ENCODE measurements around the gene DENND2D. TPM values are rescaled to one million over a fixed set of nuclear protein-coding genes. Genes with fewer than 3 reads are reported as not detected.
A peak's percentile ranks its signal among the peaks of the same experiment; 100 is the strongest.

DENND2D gene
- total RNA-seq, 1 donor from 2014 or later = 205 TPM

DNA sequence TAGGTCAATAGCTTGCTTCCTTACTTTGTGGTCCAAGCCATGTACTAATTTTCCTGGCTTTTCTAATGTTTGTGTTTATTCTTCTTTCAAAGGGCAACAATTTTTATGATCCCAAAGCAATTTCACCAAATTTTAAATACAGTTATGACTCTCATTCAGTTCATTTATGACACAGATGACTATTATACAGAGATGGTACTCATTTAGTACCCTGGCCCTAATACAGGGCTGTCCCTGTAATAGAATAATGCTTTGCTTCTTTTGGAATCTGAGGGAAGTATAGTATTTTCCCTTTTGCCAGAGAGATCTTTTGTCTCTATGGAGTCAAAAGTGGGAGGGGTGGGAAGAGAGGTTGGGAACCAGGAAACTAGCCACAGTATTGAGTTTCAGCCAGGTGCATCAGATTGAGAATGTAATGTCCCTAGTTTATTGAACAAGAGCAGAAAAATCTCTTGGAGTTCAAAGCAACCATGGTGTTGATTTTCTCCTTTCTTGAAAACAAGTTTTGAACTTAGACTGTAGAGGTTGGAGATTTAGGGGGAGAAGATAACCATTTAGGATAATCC is 20.4 kb downstream of the DENND2D start:
- H3K4me3 Mint-ChIP-seq = no peak overlapping the region

DNA sequence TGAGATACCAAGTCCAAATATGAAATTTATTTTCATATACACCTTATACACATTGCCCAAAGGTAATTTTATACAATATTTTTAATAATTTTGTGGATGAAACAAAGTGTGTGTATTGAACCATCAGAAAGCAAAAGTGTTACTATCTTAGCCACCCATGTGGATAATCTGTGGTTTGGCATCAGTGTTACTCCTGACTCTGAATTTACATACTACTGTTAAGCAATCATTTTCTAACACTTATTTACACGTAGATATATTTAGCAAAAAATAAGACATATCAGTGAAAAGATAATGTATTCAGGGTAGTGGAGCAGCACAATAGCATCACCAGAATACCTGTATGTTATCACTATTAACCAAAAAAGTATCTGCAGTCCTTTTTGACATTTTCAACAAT is 23.8 kb downstream of the DENND2D start:
- Mint-ChIP-seq H3K9me3 (no peaks in the 10 kb centered on the region), H3K27ac (no peak overlapping the region), H3K27me3 (ENCODE audit: insufficient read depth) (no peaks in the 10 kb centered on the region), H3K4me1 (ENCODE audit: low read depth) (peaks cover 11% of the 10 kb centered on the region), H3K4me3 (no peak overlapping the region), H3K36me3 (ENCODE audit: low read depth) (peaks cover 46% of the 10 kb centered on the region)
- DNase-seq (ENCODE audit: low spot score) = no peak
- intact Hi-C loops (cut with micrococcal nuclease) = no loop called here

More for the DNA sequence above, 20.4 kb downstream of the DENND2D start:
- no peak overlapping the region for H3K27ac Mint-ChIP-seq
- no peaks in the 10 kb centered on the region for H3K27me3 Mint-ChIP-seq (ENCODE audit: insufficient read depth)
- no peak for DNase-seq (ENCODE audit: low spot score)
- H3K4me1 Mint-ChIP-seq (ENCODE audit: low read depth) = peaks cover 14% of the 10 kb centered on the region
- intact Hi-C loops (cut with micrococcal nuclease) = no loop called here
- no peaks in the 10 kb centered on the region for H3K9me3 Mint-ChIP-seq
- peaks cover 51% of the 10 kb centered on the region for H3K36me3 Mint-ChIP-seq (ENCODE audit: low read depth)

DNA sequence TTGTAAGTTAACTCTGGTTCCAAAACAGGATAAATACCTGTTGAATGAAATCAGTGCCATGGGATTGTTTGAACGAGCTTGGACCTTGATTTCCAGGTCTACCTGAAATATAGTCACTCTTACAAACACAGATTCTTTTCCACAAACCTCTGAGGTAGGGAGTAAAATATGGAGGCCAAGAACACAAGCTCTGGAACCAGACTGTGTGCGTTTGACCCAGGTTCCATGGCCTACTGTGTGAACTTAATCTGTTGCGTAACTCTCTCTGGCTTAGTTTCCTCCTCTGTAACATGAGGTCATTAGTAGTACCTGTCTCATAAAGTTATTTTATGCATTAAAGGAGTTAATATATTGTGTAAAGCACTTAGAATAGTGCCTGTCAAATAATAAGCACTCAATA is 25.1 kb downstream of the DENND2D start:
- Mint-ChIP-seq H3K4me3 (no peak overlapping the region), H3K36me3 (ENCODE audit: low read depth) (peaks cover 39% of the 10 kb centered on the region)

DNA sequence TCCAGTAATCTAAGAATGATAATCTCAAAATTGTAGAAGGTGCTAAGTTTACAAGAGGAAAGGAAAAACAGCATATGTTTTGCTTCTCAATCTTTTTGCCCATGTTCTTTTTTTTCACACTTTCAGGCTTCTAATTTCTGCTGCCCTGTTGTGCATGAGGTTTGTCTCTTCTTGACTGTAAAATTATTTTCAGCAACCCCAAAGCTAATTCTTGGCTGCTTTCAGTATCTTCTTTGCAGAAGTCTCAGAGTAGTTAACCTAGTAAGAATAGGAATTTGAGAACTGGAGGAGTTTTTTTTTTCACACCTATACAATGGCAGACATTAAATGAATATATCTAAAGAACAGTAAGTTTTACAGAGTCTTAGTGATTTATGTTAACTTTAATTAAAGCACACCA is 26.4 kb downstream of the DENND2D start:
- Mint-ChIP-seq H3K9me3 (no peaks in the 10 kb centered on the region), H3K27ac (no peak overlapping the region), H3K27me3 (ENCODE audit: insufficient read depth) (no peaks in the 10 kb centered on the region), H3K4me3 (no peak overlapping the region), H3K36me3 (ENCODE audit: low read depth) (peaks cover 29% of the 10 kb centered on the region), H3K4me1 (ENCODE audit: low read depth) (peaks cover under 1% of the 10 kb centered on the region)
- intact Hi-C loops (cut with micrococcal nuclease) = no loop called here
- DNase-seq (ENCODE audit: low spot score) = no peak

More for the DNA sequence above, 25.1 kb downstream of the DENND2D start:
- Mint-ChIP-seq H3K27me3 (ENCODE audit: insufficient read depth) (no peaks in the 10 kb centered on the region), H3K9me3 (no peaks in the 10 kb centered on the region), H3K4me1 (ENCODE audit: low read depth) (peaks cover 8% of the 10 kb centered on the region), H3K27ac (no peak overlapping the region)
- no peak for DNase-seq (ENCODE audit: low spot score)
- intact Hi-C loops (cut with micrococcal nuclease) = no loop called here

DNA sequence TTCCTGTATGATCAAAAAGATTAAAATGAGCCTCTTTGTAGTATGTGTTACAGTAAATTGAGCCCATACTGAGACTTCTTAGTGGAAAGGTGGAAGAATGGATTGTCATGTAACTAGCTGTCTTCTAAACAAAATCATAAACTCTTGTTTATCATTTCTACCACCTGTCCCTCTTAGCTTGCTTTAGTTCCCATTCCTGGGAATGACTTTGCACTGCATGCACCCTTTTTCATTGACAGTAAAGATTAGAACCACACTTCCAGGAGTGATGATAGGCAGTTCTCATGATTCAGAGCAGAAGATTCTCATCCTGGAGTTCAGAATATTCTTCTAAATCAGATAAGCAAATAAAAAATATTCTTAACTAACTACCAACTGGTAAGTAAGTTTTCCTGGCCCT is 28.0 kb downstream of the DENND2D start:
- Mint-ChIP-seq H3K4me1 (ENCODE audit: low read depth) (no peaks in the 10 kb centered on the region), H3K27me3 (ENCODE audit: insufficient read depth) (no peaks in the 10 kb centered on the region), H3K4me3 (no peak overlapping the region), H3K9me3 (no peaks in the 10 kb centered on the region), H3K36me3 (ENCODE audit: low read depth) (peaks cover 26% of the 10 kb centered on the region), H3K27ac (no peak overlapping the region)
- intact Hi-C loops (cut with micrococcal nuclease) = no loop called here
- DNase-seq (ENCODE audit: low spot score) = no peak

DNA sequence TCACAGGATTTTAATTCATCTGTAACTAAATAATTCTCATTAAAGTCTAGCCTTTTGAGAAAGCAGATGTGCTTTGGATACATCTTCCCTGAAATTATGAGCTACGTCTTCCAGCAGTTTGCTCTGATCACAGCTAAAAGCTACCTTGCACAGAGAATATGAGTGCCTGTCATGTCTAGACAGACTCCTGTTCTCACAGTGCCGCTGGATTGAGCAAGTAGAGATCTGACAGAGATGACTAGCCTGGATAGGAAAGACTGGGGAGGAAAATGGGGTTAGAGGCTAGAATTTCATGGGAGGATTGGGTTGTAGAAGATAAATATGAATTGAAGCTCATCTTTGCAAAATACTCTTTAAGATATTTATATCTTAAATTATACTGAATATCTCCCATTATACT is 36.3 kb downstream of the DENND2D start:
- DNase-seq (ENCODE audit: low spot score) = no peak
- Mint-ChIP-seq H3K4me3 (no peak overlapping the region), H3K27ac (no peak overlapping the region), H3K4me1 (ENCODE audit: low read depth) (peaks cover 5% of the 10 kb centered on the region), H3K36me3 (ENCODE audit: low read depth) (peaks cover 24% of the 10 kb centered on the region), H3K27me3 (ENCODE audit: insufficient read depth) (no peaks in the 10 kb centered on the region), H3K9me3 (no peaks in the 10 kb centered on the region)
- intact Hi-C loops (cut with micrococcal nuclease) = no loop called here

DNA sequence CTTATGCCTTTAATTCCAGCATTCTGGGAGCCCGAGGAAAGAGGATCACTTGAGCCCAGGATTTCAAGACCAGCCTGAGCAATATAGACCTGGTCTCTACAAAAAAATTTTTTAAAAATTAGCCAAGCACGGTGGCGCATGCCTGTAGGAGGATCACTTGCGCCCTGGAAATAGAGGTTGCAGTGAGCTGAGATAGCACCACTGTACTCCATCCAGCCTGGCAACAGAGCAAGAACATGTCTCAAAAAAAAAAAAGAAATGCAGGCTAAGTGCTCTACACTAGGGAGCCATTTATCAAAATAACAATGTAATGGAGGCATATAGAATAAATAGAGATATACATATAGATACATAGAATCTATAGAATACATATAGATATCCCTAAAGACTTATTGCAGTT is 37.1 kb downstream of the DENND2D start:
- no peaks in the 10 kb centered on the region for H3K9me3 Mint-ChIP-seq
- no peak overlapping the region for H3K27ac Mint-ChIP-seq
- intact Hi-C loops (cut with micrococcal nuclease) = no loop called here
- peaks cover 5% of the 10 kb centered on the region for H3K4me1 Mint-ChIP-seq (ENCODE audit: low read depth)
- no peak for DNase-seq (ENCODE audit: low spot score)
- no peak overlapping the region for H3K4me3 Mint-ChIP-seq
- H3K36me3 Mint-ChIP-seq (ENCODE audit: low read depth) = peaks cover 25% of the 10 kb centered on the region
- H3K27me3 Mint-ChIP-seq (ENCODE audit: insufficient read depth) = no peaks in the 10 kb centered on the region

DNA sequence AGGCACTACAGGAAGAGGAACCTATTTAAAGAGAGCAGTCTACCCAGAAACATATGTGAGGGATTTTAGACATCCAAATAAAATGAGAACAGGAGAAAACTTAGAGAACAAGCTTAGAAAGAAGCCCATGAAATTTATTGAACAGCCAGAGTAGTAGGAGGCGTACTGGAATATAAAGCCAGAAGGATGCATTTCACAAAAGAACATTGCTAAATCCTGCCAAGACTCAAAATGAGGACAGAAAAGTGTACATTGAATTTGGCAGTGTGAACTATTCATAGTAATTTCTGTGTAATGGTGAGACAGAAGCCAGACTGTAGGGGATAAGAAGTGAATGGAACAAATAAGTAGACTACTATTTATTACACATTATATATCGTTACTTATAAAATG is 38.0 kb downstream of the DENND2D start:
- Mint-ChIP-seq H3K27ac (no peak overlapping the region), H3K36me3 (ENCODE audit: low read depth) (peaks cover 20% of the 10 kb centered on the region), H3K27me3 (ENCODE audit: insufficient read depth) (no peaks in the 10 kb centered on the region), H3K9me3 (no peaks in the 10 kb centered on the region), H3K4me3 (no peak overlapping the region), H3K4me1 (ENCODE audit: low read depth) (peaks cover 5% of the 10 kb centered on the region)
- intact Hi-C loops (cut with micrococcal nuclease) = no loop called here
- no peak for DNase-seq (ENCODE audit: low spot score)

DNA sequence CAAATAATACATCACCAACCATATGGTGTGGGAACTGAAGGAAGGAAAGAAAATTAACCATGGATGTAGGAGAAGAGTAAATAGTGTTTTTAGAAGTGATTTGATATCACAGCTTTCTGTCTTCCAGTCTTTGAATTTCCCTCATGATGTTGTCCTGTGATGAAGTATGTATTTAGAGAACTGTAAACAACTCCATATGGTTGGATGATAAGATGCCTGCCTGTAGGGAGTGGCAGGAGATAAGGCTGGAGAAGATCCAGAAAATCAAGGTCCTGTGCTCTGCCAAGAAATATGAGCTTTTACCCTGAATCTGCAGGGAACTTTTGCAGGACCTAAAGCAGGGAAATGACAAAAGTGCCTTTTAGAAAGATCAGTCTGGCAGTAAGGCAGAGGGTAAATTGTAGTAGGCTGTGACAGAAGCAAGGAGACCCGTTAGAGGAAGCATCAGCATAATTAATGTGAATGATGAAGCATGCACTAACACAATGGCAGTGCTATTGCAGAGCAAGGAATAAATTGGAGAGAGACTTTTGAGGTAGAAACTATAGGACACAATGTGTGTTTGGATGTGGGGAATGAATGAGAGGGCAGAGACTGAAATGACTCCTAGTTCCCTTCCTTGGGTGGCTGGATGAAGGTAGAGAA is 38.5 kb downstream of the DENND2D start:
- Mint-ChIP-seq H3K4me3 (no peak overlapping the region), H3K27me3 (ENCODE audit: insufficient read depth) (no peaks in the 10 kb centered on the region), H3K27ac (no peak overlapping the region), H3K9me3 (no peaks in the 10 kb centered on the region), H3K36me3 (ENCODE audit: low read depth) (peaks cover 20% of the 10 kb centered on the region), H3K4me1 (ENCODE audit: low read depth) (peaks cover 5% of the 10 kb centered on the region)
- no peak for DNase-seq (ENCODE audit: low spot score)
- intact Hi-C loops (cut with micrococcal nuclease) = no loop called here

DNA sequence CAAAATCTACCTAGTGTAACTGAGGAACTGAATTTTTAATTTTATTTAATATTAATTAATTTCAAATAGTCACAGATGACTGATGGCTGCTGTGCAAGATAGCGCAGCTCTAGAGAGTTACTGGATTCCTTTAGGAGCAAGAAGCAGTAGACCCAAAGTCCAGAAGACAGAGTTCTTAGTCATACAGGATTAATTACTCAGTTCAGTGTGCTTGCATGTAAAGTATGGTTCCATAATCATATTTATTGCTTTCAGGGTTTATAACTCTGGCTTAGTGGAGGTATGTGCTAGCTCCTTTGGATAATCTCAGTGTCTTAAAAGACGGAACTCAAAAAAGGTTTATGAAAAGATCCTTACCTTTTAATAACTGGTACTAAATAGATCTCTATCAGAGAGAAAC is 43.0 kb downstream of the DENND2D start:
- Mint-ChIP-seq H3K4me1 (ENCODE audit: low read depth) (peaks cover 34% of the 10 kb centered on the region), H3K9me3 (no peaks in the 10 kb centered on the region), H3K27me3 (ENCODE audit: insufficient read depth) (no peaks in the 10 kb centered on the region), H3K36me3 (ENCODE audit: low read depth) (peaks cover 44% of the 10 kb centered on the region), H3K27ac (no peak overlapping the region), H3K4me3 (no peak overlapping the region)
- no peak for DNase-seq (ENCODE audit: low spot score)
- intact Hi-C loops (cut with micrococcal nuclease) = no loop called here

DNA sequence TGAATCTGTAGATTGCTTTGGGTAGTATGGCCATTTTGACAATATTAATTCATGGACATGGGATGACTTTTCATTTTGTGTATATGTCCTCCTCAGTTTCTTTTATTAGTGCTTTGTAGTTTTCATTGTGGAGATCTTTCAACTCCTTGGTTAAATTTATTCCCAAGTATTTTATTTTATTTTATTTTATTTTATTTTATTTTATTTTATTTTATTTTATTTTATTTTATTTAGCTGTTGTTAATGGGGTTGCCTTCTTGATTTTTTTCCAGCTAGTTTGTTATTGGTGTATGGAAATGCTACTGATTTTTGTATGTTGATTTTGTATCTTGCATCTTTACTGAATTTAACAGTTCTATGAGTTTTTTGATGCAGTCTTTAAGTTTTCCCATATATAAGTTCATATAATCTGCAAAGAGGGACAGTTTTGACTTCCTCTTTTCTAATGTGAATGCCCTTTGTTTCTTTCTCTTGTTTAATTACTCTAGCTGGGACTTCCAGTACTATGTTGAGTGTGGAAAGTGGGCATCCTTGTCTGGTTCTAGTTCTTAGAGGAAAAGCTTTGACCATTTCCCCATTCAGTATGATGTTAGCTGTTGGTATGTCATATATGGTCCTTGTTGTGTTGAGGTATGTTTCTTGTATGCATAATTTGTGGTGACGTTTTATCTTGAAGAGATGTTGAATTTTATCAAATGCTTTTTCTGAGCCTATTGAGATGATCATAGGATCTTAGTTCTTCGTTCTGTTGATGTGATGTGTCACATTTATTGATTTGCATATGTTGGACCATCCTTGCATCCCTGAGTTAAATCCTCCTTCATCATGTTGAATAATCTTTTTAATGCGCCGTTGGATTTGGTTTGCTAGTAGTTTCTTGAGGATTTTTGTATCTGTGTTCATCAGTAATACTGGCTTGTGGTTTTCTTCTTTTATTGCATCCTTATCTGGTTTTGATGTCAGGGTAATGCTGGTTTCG is 46.1 kb downstream of the DENND2D start:
- no peak for DNase-seq (ENCODE audit: low spot score)
- Mint-ChIP-seq H3K4me1 (ENCODE audit: low read depth) (peaks cover 57% of the 10 kb centered on the region), H3K9me3 (no peaks in the 10 kb centered on the region), H3K27me3 (ENCODE audit: insufficient read depth) (no peaks in the 10 kb centered on the region), H3K4me3 (no peak overlapping the region), H3K27ac (no peak overlapping the region), H3K36me3 (ENCODE audit: low read depth) (peaks cover 59% of the 10 kb centered on the region)
- intact Hi-C loops (cut with micrococcal nuclease) = no loop called here

DNA sequence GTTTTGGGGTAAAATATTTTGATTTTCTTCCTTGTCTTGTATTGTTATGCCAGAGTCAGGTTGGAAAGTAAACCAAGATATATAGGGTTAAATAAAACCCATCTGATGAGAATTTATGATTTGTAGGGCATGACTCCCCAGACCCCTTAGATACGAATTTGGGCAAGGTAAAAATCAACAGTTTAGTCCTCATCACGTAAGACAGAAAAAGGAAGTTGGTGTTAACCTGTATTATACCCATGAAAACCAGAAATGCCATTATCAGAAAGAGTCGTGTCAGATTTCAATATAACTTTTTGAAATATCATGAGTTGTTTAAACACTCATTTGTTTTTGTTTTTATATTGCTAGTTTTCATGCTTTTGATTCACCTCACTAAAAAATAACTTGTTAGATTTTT is 48.6 kb downstream of the DENND2D start:
- Mint-ChIP-seq H3K4me3 (no peak overlapping the region), H3K9me3 (no peaks in the 10 kb centered on the region), H3K27me3 (ENCODE audit: insufficient read depth) (no peaks in the 10 kb centered on the region), H3K36me3 (ENCODE audit: low read depth) (peaks cover 64% of the 10 kb centered on the region), H3K27ac (peak overlapping the region; percentile 37), H3K4me1 (ENCODE audit: low read depth) (peaks cover 68% of the 10 kb centered on the region)
- DNase-seq (ENCODE audit: low spot score) = no peak
- intact Hi-C loops (cut with micrococcal nuclease) = no loop called here

DNA sequence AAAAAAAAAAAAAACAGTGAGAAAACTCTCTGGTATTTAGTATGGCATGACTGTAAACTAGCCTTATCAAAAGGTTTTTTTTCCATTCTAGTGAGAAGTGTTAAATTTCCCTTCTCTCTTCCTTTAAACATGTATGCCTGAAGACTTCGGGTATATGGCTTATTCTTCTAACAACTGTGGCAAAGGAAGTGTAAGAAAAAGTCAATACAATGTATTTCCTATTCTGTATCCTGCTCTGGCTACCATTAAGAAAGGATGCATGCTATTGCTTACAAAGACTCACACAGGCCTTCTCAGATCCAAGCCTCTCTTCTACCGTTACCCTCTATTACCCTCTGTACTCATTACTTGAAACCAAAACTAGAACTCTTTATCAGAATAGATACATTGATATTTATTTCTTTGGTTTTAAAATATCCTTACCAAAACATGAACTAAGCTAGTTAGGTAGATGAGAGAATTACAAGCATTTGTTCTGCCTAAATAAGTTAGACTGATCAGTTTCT is 52.0 kb downstream of the DENND2D start:
- Mint-ChIP-seq H3K4me3 (no peak overlapping the region), H3K4me1 (ENCODE audit: low read depth) (peaks cover 70% of the 10 kb centered on the region), H3K27me3 (ENCODE audit: insufficient read depth) (no peaks in the 10 kb centered on the region), H3K36me3 (ENCODE audit: low read depth) (peaks cover 49% of the 10 kb centered on the region), H3K9me3 (no peaks in the 10 kb centered on the region), H3K27ac (no peak overlapping the region)
- DNase-seq (ENCODE audit: low spot score) = no peak
- intact Hi-C loops (cut with micrococcal nuclease) = loop anchor here (10.0 kb wide), 1 partner anchor 274 kb away; the partner anchor contains the start of gene CD53
